EH (cell line): Measurements from ENCODE around the gene TIMP1.

Experiments
- DNase-seq: peaks from one replicate; pipeline ENCODE4 v3.0.0-alpha.2; 2015; ENCODE audit warnings: low read depth

Gene TIMP1

DNA sequence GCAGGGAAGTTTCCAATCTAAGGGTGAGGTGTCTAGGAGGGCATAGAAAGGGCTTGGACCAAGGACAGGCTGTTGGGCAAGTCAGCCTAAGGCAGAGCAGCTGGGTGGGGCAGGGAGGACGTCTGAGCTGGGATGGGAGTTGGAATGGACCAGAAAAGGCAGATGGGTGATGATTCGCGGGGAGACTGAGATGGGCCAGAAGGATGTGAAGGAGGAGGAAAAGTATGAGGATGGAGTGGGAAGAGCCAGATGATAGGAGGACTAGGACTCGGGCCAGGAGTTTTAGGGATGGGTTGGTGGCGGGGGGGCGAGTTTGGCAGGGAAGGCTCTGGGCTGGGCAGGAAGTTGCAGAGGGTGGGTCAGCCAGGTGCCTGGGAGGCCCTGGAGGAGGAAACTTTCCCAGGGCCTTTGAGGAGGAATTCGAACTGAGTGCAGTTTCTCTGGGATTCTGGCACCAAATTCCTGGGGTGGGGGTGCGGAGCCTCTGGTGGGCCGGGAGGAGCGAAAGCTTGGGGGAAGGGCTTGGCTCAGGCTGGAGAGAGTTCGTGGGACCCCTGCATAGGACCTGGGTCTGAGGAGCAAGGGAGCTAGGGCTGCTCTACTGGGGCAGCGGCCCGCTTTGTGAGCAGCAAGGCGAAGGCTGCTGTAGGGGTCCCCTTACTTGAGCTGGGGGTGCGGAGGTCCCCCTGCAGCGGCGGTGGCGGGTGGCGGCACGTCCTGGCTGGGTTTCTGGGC, 8.7 kb upstream of the TIMP1 start:
- peak; percentile 77 for DNase-seq

DNA sequence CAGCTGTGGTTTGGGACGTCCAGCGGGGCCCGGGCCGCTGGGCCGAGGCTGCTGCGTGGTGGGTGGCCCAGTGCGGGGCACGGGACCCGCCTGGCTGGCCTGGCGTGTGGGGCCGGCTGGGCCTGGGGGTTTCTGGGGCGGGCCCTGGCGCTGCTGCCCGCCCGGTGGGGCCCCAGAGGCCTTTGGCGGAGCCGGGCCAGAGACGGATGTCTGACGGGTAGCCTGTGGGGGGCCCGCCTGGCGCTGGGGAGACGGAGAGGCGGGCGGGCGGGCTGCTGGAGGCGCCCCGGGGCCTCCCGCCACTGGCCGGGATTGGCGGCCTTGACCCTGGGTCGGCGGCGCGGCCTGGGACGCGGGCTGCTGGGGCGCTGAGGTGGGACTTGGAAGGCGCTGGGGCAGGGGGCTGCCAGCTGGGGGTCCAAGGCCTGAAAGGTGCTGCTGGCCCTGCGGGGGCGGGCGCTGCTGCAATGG, 8.1 kb upstream of the TIMP1 start:
- no peak for DNase-seq

DNA sequence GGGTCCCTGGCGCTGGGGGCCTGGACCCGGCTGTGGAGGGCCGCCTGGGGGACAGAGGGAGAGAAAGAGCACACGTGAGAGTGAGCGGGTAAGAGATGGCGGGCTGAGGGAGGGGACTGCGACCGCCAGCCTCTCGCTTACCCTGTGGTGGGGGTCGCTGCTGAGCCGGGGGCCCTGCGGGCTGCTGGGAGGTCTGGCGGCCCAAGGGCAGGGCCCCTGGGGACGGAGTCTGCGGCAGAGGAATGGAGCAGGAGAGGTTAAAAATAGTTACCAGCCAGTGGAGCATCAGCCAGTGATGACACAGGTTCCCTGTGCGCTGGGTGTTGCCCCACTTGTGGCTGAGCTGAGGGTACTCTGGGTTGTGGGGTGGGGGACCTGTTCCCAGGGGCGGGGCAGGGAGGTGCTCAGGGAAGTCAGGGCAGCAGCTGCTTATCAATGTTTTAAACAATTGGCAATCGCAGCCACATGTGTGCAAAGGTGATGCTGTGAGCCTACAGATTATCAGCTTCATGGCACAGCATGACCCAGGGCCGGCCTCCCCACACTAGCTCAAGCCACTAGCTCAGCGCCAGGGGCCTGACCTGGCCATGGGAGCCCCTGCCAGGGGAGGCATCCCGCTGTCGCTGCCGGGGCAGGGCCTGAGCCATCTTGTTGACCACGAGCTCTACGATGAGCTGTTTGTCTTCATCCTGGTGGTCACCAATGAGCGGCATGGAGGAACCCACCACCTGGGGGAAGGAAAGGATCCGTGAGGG, 7.5 kb upstream of the TIMP1 start:
- DNase-seq, result no peak

DNA sequence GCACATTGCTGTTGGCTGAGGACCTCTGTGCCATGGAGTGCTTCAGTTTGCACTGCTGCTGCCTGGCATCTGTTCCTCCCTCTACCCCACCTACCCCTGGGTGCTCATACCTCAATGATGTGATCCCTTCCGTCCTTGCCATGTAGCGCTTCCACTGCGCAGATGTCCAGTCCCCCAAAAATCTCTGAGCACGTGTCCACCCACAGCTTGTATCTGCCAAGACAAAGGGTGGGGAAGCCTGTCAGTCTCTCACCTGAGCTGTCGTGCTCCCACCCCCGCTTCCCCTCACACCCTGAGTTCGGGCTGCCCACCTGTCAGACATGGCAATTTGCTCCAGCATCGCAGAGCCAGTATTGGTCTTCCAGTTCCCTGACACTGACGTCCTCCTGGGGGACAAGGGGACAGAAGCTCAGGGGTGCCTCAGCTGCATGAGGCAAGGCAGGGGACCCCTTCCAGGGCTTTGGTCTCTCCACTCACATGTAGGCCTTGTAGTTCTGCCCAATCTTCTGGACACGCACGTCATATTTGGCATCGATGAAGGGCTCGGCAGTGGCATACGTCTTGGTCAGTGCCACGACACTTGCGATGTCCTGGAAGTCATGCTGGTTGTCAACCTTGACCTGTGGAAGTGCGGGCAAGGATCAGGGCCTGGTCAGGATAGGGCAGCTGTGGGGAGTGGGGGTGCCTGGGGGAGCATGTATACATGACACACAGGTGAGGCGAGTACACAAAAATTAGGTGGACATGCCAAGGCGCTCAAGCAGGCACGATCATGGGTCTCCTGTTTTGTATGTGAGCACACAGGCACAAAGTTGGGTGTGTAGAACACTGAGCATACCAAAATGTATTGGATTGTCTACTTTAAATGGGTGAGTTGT, 6.0 kb upstream of the TIMP1 start:
- DNase-seq, result no peak

DNA sequence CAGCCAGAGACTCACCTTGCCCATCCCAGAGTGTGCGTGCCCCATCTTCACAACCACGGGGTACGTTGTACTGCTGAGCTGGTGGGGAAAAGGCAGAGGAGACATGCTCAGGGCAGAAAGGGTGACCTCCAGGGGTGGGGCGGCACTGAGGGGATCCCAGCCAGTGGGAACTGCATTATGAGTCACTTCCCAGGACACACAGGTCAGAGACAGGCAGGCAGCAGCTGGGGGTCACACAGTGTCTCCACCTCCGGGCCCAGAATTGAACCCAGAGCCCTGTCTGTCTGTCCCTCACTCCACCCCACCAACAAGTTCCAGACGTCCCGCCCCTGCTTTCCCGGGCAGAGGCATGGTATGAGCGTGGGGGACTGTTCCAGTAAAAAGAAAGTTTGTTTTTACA, 4.8 kb upstream of the TIMP1 start:
- no peak for DNase-seq

DNA sequence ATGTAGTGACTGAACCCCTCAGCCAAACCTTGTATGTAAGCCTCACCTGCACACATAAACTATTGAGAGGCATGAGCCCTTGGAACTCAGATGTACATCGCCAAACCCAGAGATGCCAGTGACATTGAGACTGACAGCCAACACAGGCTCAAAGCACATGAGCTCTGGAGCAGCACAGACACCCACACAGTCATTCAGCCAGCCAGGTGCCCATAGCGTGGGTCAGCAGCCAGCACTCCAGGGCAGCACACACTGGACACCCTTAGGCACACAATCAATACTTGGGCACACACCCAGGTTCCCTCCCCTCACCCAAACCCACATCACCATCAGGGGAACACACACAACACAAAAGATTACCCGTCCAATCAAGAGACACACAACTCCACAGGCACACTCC, 4.3 kb upstream of the TIMP1 start:
- no peak for DNase-seq

DNA sequence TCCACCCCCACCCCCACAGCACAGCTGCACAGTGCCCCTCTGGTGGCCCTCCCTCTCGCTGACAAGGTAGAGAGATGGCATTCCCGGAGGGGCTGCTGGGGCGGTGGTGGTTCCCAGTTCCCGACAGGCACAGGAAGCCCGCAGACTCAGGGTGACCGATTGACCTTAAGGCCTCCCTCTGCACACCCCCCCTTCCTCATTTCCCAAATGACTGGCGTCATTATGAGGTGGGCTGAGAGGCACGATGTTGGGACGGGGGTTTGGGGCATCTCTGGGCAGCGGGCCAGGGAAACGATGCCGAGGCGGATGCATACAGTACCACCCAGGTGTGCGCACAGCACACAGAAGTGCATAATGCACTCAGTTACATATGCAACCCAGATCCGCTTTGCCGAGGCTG, 3.5 kb upstream of the TIMP1 start:
- no peak for DNase-seq

DNA sequence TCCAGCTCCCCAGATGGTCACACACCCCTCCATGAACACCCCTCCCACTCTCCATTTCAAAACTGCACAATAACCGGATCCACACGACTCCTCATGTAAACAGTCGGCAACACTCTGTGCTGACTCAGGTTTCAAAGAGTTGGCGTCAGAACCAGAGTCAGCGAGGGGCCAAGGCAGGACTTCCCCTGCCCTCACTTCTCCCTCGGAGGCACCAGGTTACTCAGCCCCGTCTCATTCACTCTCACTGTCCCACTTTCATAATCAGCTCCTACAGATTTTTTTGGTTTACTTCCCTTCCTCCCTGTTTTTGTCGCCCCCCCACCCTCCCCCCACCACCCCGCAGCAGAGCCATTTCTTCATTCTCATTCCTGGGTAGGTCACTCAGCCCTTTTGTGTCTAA, 2.7 kb upstream of the TIMP1 start:
- peak; percentile 72 for DNase-seq

DNA sequence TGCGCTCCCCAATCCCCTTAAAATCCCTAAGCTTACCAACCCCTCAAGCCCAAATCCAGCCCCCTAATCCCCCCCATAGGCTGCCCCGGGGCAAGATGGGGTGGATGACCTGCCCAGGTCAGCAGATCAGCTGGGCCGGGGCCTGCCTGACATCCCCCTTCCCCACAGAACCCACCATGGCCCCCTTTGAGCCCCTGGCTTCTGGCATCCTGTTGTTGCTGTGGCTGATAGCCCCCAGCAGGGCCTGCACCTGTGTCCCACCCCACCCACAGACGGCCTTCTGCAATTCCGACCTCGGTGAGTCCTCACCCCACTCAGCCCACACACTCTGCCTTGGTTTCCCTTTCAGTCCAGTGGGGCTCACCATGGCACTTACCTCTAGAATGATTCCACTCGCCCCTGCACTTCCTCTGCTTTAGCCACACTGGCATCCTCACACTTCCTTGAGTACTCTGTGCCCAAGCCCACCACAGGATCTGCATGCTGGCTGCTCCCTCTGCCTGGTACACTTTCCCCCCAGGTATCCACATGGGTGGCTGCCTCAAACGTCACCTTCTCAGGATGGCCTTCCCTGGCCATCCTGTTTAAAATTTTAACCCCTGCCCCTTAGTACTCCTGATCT, 1.1 kb downstream of the TIMP1 start:
- DNase-seq, result no peak

DNA sequence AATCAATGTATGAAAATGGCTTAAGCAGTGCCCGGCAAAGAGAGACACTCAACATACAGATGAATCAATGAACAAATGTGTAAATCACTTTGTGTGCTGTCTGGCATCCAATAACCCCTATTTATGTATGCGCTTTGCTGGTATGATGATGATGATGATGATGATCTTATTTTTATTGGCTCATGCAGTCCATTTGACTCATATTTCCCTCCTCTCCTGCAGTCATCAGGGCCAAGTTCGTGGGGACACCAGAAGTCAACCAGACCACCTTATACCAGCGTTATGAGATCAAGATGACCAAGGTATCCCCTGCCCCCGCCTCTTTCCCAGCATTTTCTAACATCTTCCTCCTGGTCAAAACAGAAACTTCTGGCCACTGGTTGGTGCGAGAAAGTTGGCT, 2.5 kb downstream of the TIMP1 start:
- no peak for DNase-seq

DNA sequence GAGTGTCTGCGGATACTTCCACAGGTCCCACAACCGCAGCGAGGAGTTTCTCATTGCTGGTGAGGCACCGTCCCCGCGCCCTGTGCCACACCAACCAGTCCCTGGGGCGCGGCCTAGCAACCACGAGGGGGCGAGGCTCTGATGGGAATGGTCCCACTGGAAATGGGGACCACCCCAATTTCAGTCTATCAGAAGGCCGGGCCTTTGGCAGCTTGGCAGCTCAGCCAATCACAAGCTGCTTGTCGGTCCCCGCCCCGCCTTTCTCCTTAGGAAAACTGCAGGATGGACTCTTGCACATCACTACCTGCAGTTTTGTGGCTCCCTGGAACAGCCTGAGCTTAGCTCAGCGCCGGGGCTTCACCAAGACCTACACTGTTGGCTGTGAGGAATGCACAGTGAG, 3.0 kb downstream of the TIMP1 start:
- no peak for DNase-seq

DNA sequence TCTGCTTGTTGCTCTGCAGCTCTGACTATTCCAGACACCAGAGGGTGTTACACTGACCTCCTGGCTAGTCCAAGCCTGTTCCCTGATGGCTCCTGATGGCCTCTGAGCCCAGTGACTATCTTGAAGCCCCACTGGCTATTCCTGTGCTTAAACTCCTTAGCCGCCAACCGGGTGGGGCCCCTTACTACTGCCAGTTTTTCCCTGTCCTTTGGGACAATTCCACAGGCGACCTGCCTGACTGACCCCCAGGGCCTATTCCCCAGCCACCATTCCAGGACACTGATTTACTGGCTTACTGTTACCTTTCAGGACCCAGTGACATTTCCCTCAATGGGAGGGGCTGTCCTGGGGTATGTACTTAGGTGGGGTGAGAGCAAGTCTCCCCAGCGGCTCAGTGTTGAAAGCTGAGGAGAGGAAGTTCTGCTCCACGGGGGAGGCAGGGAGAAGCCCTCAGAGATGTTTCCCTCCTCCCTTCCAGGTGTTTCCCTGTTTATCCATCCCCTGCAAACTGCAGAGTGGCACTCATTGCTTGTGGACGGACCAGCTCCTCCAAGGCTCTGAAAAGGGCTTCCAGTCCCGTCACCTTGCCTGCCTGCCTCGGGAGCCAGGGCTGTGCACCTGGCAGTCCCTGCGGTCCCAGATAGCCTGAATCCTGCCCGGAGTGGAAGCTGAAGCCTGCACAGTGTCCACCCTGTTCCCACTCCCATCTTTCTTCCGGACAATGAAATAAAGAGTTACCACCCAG, 4.0 kb downstream of the TIMP1 start:
- no peak for DNase-seq

DNA sequence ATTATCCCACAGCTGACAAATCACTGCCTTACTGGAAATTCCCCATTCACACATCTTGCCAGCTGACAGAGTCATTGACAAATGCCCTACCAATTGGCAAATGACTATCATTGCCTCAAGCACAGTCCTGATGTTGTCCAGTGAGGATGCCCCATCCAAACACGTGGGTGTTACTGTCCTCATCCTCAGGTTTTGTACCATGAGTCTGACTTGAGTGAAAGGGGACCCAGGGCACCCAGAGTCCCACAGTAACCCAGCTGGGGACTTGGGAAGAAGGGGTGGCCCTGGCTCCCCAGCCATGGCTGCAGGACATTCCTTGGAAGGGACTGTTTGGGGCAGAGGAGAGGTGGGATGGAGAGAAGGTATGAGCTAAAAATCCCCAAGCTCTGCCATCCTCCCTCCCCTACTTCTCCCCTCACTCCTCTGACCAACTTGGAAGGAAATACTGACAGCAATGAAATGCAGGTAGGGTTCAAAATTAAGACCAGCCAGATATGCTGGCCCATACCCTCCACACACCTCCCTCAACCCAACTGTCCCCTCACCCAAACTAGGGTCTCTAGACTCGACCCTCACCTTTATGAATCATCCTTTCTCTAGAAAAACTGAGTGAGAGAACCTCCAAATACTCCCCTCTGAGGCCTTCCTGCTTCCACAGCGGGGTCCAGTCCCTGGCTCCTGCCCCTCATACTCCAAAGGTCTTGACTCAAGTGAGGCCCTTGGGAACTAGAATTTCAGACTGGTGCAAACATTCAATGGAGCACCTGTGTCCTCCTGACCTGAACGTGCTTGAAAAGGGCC, 5.1 kb downstream of the TIMP1 start:
- DNase-seq, result no peak

DNA sequence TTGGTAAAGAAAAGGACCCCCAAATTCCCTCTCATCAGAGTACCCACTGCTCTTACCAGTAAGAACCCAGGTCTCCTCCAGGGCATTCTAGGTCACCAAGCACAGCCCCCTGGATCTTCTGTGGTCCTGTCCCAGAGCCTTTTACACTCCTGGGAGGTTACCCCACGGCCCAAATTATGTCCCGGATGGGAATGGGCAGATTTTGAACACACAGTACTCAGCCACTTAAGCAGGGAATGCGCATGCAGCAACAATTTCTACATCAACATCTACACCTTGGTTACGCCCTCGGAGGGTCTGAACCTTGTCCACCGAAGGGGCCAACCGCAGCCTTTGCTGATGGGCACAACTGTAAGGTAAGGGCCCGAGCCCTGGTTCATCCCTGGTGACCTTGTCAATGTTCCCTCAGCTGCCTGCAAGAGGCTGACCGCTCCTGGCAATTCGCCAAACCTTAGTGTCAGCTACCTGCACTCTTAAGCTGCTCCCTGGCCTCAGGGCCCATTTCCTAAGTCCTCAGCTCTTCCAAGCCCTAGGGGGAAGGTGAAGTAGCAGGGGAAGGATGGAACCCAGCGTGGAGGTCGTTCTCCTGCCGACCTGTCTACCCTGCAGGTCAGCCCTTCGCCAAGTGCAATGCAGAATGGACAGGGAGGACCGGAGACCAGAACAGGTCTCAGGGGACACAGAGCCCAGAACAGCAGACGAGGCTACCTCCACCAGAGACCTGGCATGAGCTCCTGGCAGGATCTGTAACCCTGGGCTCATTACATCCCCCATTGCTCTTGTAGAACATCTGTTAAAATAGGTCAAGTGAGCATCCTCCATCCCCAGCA, 5.9 kb downstream of the TIMP1 start:
- DNase-seq, result no peak

DNA sequence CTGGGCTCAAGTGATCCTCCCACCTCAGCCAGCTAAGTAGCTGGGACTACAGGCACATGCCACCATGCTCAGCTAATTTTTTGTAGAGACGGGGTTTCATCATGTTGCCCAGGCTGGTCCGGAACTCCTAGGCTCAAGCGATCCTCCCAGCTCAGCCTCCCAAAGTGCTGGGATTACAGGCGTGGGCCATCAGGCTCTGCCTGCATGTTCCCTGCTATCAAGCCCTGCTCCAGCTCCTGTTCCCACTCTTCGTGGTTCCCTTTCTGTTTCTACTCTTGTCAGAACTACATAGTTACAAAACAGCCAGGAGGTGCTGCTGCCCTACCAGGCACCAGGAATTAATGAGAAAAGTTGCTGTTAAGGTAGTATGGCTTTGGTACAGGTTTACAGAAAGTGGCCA, 8.7 kb downstream of the TIMP1 start:
- DNase-seq, result no peak

DNA sequence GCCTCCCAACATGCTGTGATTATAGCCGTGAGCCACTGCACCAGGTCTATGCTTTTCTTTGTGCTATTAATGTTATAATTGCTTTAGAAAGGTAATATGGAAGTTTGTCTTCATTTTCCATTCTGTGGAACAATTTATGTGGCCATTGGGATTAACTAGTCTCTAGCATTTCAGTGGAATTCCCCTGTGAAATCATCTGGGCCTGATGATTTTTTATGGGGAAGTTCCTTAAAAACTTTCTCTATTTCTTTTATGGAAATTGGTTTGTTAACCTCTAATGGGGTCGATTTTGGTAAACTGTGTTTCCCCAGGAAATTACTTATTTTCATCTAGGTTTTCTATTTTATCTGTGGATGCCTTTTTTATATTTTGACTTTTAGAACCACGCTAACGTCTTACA, 11.3 kb downstream of the TIMP1 start:
- DNase-seq, result no peak

DNA sequence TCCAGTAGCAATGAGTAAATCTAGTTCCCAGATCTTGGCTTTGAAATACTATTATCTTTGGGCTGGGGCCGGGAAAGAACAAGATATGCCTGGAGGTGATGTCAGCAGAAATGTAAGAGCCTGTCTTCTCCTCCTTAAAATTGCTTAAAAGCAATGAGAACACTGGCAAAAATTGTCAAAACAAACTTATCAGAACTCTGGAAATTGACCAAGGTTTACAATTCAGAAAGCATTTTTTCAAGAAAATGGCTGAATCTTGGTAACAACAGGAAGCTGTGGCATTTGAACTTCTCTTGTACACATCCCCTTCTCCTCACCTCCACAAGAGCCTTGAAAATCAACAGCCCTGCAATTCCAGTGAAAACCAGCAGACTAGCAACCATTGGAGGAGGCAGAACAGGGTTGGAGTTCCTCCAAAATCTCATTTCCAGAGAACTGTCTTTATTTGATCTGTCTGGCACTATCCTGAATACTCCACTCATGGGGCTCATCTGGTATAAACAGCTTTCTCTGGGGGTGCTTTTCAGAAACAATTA, 13.5 kb downstream of the TIMP1 start:
- peak; percentile 81 for DNase-seq

DNA sequence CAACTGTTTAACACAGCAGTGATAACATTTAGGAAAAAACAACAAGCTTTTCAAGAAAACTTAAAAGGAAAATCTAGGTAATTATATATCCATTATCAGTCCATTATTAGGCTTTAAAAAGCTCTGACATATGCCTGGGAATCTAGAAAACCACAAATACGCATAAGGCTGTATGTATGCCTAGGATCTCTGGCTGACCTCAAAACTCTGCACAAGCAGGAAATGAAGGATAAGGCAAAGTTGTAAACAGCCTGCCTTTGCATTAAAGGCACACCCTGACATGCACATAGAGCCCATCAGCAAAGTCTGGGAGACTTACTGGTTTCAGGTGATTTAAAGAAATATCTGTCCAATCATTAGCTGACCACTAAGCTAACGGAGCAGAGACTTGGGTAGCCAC, 14.0 kb downstream of the TIMP1 start:
- DNase-seq, result peak; percentile 47

DNA sequence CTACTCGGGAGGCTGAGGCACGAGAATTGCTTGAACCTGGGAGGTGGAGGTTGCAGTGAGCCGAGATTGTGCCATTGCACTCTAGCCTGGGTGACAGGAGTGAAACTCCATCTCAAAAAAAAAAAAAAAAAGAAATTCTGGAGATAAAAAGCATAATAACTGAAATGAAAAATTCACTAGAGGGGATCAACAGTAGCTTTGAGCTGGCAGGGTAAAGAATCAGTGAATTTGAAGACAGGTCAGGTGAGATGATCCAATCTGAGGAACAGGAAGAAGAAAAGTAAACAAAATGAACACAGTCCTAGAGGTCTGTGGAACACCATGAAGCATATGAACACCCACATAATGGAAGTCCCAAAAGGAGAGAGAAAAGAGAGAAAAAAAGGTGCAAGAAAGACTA, 15.0 kb downstream of the TIMP1 start:
- no peak for DNase-seq
